Trophoblast cell (in vitro differentiated cells and primary cell): Measurements from ENCODE around the gene DDX17.

Source experiments
- DNase-seq, 2 donors: peaks; one replicate each; pipeline ENCODE4 v3.0.0-alpha.2; 2016
- H2AFZ ChIP-seq: 2 replicates; pipeline ENCODE4 v1.6.1; 2013; ENCODE audit warnings: low read length, moderate library complexity, mild to moderate bottlenecking; ENCODE audit not compliant: insufficient read depth, poor library complexity
- H2AK5ac ChIP-seq: 2 replicates; pipeline ENCODE4 v1.6.1; 2013; ENCODE audit warnings: mild to moderate bottlenecking, low read length
- H2BK120ac ChIP-seq: 2 replicates; pipeline ENCODE4 v1.6.1; 2013; ENCODE audit warnings: low read length, mild to moderate bottlenecking, moderate library complexity; ENCODE audit not compliant: insufficient read depth, poor library complexity
- H2BK12ac ChIP-seq: 2 replicates; pipeline ENCODE4 v1.6.1; 2013; ENCODE audit warnings: mild to moderate bottlenecking, low read length, moderate library complexity
- H2BK5ac ChIP-seq: 2 replicates; pipeline ENCODE4 v1.6.1; 2013; ENCODE audit warnings: low read length, low read depth, moderate library complexity, mild to moderate bottlenecking; ENCODE audit not compliant: poor library complexity
- H3K14ac ChIP-seq: 2 replicates; pipeline ENCODE4 v1.6.1; 2013; ENCODE audit warnings: mild to moderate bottlenecking, low read length
- H3K18ac ChIP-seq: 2 replicates; pipeline ENCODE4 v1.6.1; 2013; ENCODE audit warnings: mild to moderate bottlenecking, low read length
- H3K23ac ChIP-seq: 2 replicates; pipeline ENCODE4 v1.6.1; 2013; ENCODE audit warnings: low read length
- H3K27ac ChIP-seq: 2 replicates; pipeline ENCODE4 v1.5.1; 2013; ENCODE audit warnings: low read depth, mild to moderate bottlenecking, inconsistent platforms, low read length, moderate library complexity
- H3K27me3 ChIP-seq: 2 replicates; pipeline ENCODE4 v1.6.1; 2013; ENCODE audit warnings: inconsistent platforms, mild to moderate bottlenecking, low read length, moderate library complexity; ENCODE audit not compliant: insufficient read depth
- H3K36me3 ChIP-seq, 2 experiments: 1 replicate in 1 of 2; 2 replicates in 1 of 2; pipeline ENCODE4 v1.6.1; 2013; ENCODE audit warnings: low read length in 2 of 2, mild to moderate bottlenecking in 2 of 2, moderate library complexity in 1 of 2; ENCODE audit not compliant: insufficient read depth in 2 of 2, control insufficient read depth in 1 of 2
- H3K4ac ChIP-seq: 2 replicates; pipeline ENCODE4 v1.6.1; 2013; ENCODE audit warnings: low read depth, mild to moderate bottlenecking, low read length, moderate library complexity
- H3K4me1 ChIP-seq, 2 experiments: 1 replicate in 1 of 2; 2 replicates in 1 of 2; pipeline ENCODE4 v1.6.1; 2013; ENCODE audit warnings: low read length in 2 of 2, mild to moderate bottlenecking in 2 of 2, moderate library complexity in 1 of 2; ENCODE audit not compliant: insufficient read depth in 2 of 2, control insufficient read depth in 1 of 2
- H3K4me2 ChIP-seq: 2 replicates; pipeline ENCODE4 v1.6.1; 2013; ENCODE audit warnings: inconsistent platforms, mild to moderate bottlenecking, low read length, moderate library complexity
- H3K4me3 ChIP-seq: 2 replicates; pipeline ENCODE4 v1.5.1; 2013; ENCODE audit warnings: mild to moderate bottlenecking, low read depth, low read length, inconsistent platforms
- H3K79me1 ChIP-seq: one replicate; pipeline ENCODE4 v1.6.1; 2013; ENCODE audit warnings: low read length
- H3K79me2 ChIP-seq: 2 replicates; pipeline ENCODE4 v1.6.1; 2013; ENCODE audit warnings: low read length, mild to moderate bottlenecking; ENCODE audit not compliant: control insufficient read depth, insufficient read depth, poor library complexity
- H3K9ac ChIP-seq: 2 replicates; pipeline ENCODE4 v1.6.1; 2013; ENCODE audit warnings: mild to moderate bottlenecking, low read length
- H3K9me3 ChIP-seq: 2 replicates; pipeline ENCODE4 v1.6.1; 2013; ENCODE audit warnings: low read depth, mild to moderate bottlenecking, control low read depth, inconsistent platforms, low read length; ENCODE audit not compliant: insufficient read depth
- H4K12ac ChIP-seq: 2 replicates; pipeline ENCODE4 v1.6.1; 2013; ENCODE audit warnings: low read depth, mild to moderate bottlenecking, low read length, moderate library complexity
- H4K8ac ChIP-seq: 2 replicates; pipeline ENCODE4 v1.6.1; 2013; ENCODE audit warnings: low read depth, mild to moderate bottlenecking, low read length, moderate library complexity
- H4K91ac ChIP-seq: one replicate; pipeline ENCODE4 v1.6.1; 2013; ENCODE audit warnings: low read depth, mild to moderate bottlenecking, low read length, moderate library complexity
- WGBS: extraction: QIAGEN DNeasy Blood & Tissue Kit; methylation state at CpG from one replicate; pipeline ENCODE4 v1.1.7; 2013; ENCODE audit warnings: missing lambda C conversion rate; ENCODE audit not compliant: insufficient read length, insufficient coverage; ENCODE audit errors: extremely low coverage; 5-methylcytosine and 5-hydroxymethylcytosine counted together

The DDX17 gene

DNA sequence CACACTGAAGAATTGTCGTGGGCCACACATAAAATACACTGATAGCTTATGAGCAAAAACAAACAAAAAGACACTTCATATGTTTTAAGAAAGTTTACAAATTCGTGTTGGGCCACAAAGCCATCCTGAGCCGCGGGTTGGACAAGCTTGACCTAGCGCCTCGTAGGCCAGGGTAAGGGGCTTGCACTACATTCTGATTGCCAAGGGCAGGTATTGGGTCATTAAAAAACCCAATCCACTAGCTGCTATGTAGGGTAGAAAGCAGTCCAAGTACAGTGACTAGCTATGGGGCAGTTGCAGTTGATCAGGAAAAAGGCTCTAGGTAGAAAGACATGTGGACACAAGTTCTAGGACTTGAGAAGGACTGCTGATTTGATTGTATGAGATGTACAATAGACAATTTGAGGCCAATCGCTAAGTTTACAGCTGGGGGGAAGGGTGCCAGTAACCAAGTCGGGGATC lies 24.2 kb downstream of the DDX17 start:
- Histone ChIP-seq H3K23ac (no peak overlapping the region), H2BK5ac (no peak overlapping the region), H2AK5ac (no peak overlapping the region), H3K9ac (no peak overlapping the region), H3K4ac (no peak overlapping the region), H2BK12ac (no peak overlapping the region), H4K8ac (no peak overlapping the region), H3K4me3 (no peak overlapping the region), H4K91ac (no peak overlapping the region), H3K14ac (no peak overlapping the region), H3K79me1 (no peaks in the 10 kb centered on the region), H2AFZ (no peak overlapping the region), H3K79me2 (no peaks in the 10 kb centered on the region), H3K36me3 (peaks cover 20 to 48% of the 10 kb centered on the region in 2 experiments), H3K27me3 (no peaks in the 10 kb centered on the region), H4K12ac (no peak overlapping the region), H3K4me1 (no peaks in the 10 kb centered on the region), H2BK120ac (no peak overlapping the region), H3K27ac (no peak overlapping the region), H3K4me2 (no peak overlapping the region), H3K18ac (no peak overlapping the region), H3K9me3 (no peaks in the 10 kb centered on the region)
- no peak for DNase-seq
- WGBS: no CpG with 5 or more reads among the region's 8 CpGs

DNA sequence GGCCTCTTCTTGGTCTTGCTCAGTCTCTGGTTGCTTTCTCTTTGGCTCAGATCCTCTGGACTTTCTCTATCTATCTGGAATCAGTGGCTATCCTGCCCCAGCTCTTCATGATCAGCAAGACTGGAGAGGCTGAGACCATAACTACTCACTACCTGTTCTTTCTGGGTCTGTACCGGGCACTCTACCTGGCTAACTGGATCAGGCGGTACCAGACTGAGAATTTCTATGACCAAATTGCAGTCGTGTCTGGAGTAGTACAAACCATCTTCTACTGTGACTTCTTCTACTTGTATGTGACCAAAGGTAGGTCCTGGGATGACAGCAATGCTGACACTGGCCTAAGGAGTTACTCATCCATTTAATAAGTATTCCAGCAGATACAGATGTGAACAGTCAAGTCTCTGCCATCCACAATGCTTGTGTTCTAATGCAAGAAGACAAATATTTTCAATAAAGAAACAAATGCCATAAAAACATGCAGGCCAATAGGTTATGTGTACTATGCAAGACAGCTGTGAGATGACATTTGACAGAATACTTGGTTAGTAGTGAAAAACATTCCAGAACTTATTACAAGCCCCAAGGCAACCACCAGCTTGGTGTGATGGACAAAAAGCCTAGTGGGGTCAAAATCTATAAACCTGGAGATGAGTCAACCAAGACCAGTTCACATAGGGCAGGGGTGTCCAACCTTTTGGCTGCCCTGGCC lies 24.8 kb downstream of the DDX17 start:
- DNase-seq: peak; percentile 74 to 81
- Histone ChIP-seq H2BK12ac (no peak overlapping the region), H2AK5ac (no peak overlapping the region), H2BK120ac (no peak overlapping the region), H3K27ac (no peak overlapping the region), H3K18ac (no peak overlapping the region), H2AFZ (no peak overlapping the region), H3K79me1 (no peaks in the 10 kb centered on the region), H3K14ac (no peak overlapping the region), H3K9me3 (no peaks in the 10 kb centered on the region), H3K4me1 (no peaks in the 10 kb centered on the region), H3K4me2 (no peak overlapping the region), H4K8ac (no peak overlapping the region), H2BK5ac (no peak overlapping the region), H4K12ac (no peak overlapping the region), H4K91ac (no peak overlapping the region), H3K4me3 (no peak overlapping the region), H3K23ac (no peak overlapping the region), H3K9ac (no peak overlapping the region), H3K4ac (no peak overlapping the region), H3K36me3 (peaks cover 17 to 43% of the 10 kb centered on the region in 2 experiments), H3K27me3 (no peaks in the 10 kb centered on the region), H3K79me2 (no peaks in the 10 kb centered on the region)
- no CpG with 5 or more reads among the region's 3 CpGs for WGBS

GRCh38 chr22:38479096-38479837 lies 26.8 kb downstream of the DDX17 start:
- Histone ChIP-seq H2BK5ac (no peak overlapping the region), H2AFZ (no peak overlapping the region), H2AK5ac (no peak overlapping the region), H2BK12ac (no peak overlapping the region), H3K14ac (no peak overlapping the region), H3K4ac (no peak overlapping the region), H3K9ac (no peak overlapping the region), H2BK120ac (no peak overlapping the region), H4K91ac (no peak overlapping the region), H3K9me3 (no peaks in the 10 kb centered on the region), H3K4me1 (no peaks in the 10 kb centered on the region), H3K79me1 (no peaks in the 10 kb centered on the region), H3K4me3 (no peak overlapping the region), H4K8ac (no peak overlapping the region), H3K36me3 (peaks cover 12 to 28% of the 10 kb centered on the region in 2 experiments), H3K4me2 (no peak overlapping the region), H3K18ac (no peak overlapping the region), H3K27ac (no peak overlapping the region), H3K27me3 (no peaks in the 10 kb centered on the region), H3K23ac (no peak overlapping the region), H4K12ac (no peak overlapping the region), H3K79me2 (no peaks in the 10 kb centered on the region)
- peak in 1 of 2 donors; percentile 31 for DNase-seq
- WGBS: no CpG with 5 or more reads among the region's 7 CpGs

DNA sequence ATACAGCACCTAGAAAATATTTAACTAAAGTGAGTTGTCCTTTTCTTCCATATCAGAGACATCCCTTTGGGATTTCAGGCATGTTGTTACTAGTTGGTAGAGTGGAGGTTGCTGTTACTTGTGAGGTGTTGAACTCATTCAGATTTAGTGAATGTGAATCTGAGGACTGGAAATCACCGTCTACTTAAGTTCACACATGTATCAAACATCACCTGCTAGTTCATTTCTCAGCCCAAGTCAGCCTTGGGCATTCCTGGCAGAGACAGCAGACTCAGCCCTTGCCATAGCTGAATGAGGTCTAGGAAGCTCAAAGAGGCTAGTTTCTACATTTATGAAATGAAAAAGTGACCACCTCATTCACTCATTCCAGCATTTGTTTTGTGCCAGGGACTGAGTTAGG lies 28.5 kb downstream of the DDX17 start:
- H2AFZ ChIP-seq: no peak overlapping the region
- H4K91ac ChIP-seq: no peak overlapping the region
- H2BK5ac ChIP-seq: no peak overlapping the region
- no peak overlapping the region for H3K4me2 ChIP-seq
- H3K14ac ChIP-seq: no peak overlapping the region
- no peaks in the 10 kb centered on the region for H3K79me1 ChIP-seq
- no peaks in the 10 kb centered on the region for H3K79me2 ChIP-seq
- no peak overlapping the region for H2BK120ac ChIP-seq
- H3K4me3 ChIP-seq: no peak overlapping the region
- H3K18ac ChIP-seq: no peak overlapping the region
- WGBS: no CpG with 5 or more reads among the region's 1 CpG
- no peak overlapping the region for H3K23ac ChIP-seq
- no peak for DNase-seq
- H4K12ac ChIP-seq: no peak overlapping the region
- H3K4me1 ChIP-seq: no peaks in the 10 kb centered on the region
- no peaks in the 10 kb centered on the region for H3K9me3 ChIP-seq
- H3K27ac ChIP-seq: no peak overlapping the region
- H3K27me3 ChIP-seq: no peaks in the 10 kb centered on the region
- no peak overlapping the region for H4K8ac ChIP-seq
- no peak overlapping the region for H2BK12ac ChIP-seq
- H3K9ac ChIP-seq: no peak overlapping the region
- peaks cover 12 to 15% of the 10 kb centered on the region in 2 experiments for H3K36me3 ChIP-seq
- H2AK5ac ChIP-seq: no peak overlapping the region
- H3K4ac ChIP-seq: no peak overlapping the region
